Smooth muscle cell (in vitro differentiated cells): Measurements from ENCODE around the gene RNF151. TPM values are rescaled to one million over a fixed set of nuclear protein-coding genes. Genes with fewer than 3 reads are reported as not detected.

Source experiments
- DNase-seq: peaks from one replicate; lab custom pipeline; 2025; ENCODE audit not compliant: unreplicated experiment; lab: John Stamatoyannopoulos, UW
- H2AFZ ChIP-seq: fragments of 200-600 bp; sonication (generic); 2 replicates; pipeline ENCODE4 v1.6.0; 2016; ENCODE audit warnings: antibody characterized with exemption, low read depth, mild to moderate bottlenecking
- H3F3A ChIP-seq: fragments of 200-600 bp; sonication (generic); 2 replicates; pipeline ENCODE4 v1.6.0; 2017; ENCODE audit warnings: antibody characterized with exemption, low read depth
- H3K27ac ChIP-seq: fragments of 200-600 bp; sonication (generic); 2 replicates; pipeline ENCODE4 v1.5.1; 2016; ENCODE audit warnings: low read depth, mild to moderate bottlenecking
- H3K27me3 ChIP-seq: fragments of 200-600 bp; sonication (generic); 2 replicates; pipeline ENCODE4 v1.6.1; 2016; ENCODE audit warnings: low read depth, mild to moderate bottlenecking
- H3K36me3 ChIP-seq: fragments of 200-600 bp; sonication (generic); 2 replicates; pipeline ENCODE4 v1.5.1; 2016; ENCODE audit warnings: low read depth
- H3K4me1 ChIP-seq: fragments of 200-600 bp; sonication (generic); 2 replicates; pipeline ENCODE4 v1.5.1; 2016; ENCODE audit warnings: low read depth
- H3K4me2 ChIP-seq: fragments of 200-600 bp; sonication (generic); 2 replicates; pipeline ENCODE4 v1.6.0; 2016; ENCODE audit warnings: mild to moderate bottlenecking
- H3K4me3 ChIP-seq: fragments of 200-600 bp; sonication (generic); 2 replicates; pipeline ENCODE4 v1.5.1; 2016; ENCODE audit warnings: mild to moderate bottlenecking
- H3K79me2 ChIP-seq: fragments of 200-600 bp; sonication (generic); 2 replicates; pipeline ENCODE4 v1.6.0; 2016; ENCODE audit warnings: low read depth, mild to moderate bottlenecking
- H3K9ac ChIP-seq: fragments of 200-600 bp; sonication (generic); 2 replicates; pipeline ENCODE4 v1.6.0; 2016; ENCODE audit warnings: low read depth
- H3K9me3 ChIP-seq: fragments of 200-600 bp; sonication (generic); replicated peaks from 2 replicates; pipeline ENCODE4 v1.5.1; 2016; ENCODE audit warnings: low read depth
- H4K20me1 ChIP-seq: fragments of 200-600 bp; sonication (generic); 2 replicates; pipeline ENCODE4 v1.6.0; 2016; ENCODE audit warnings: low read depth
- WGBS: methylation state at CpG from one replicate; pipeline ENCODE4 v1.1.7; 2016; ENCODE audit warnings: low lambda C conversion rate; 5-methylcytosine and 5-hydroxymethylcytosine counted together
- polyA plus RNA-seq: library from polyadenylated mRNA; unstranded; fragments of >200 nt; fragmentation: Nextera tagmentation; extraction: Ambion mirVana; gene quantifications from 2 replicates; pipeline ENCODE4 v1.2.1, GENCODE V29; 2016
- total RNA-seq: library from RNA; depleted of rRNA; stranded (reverse); fragments of >200 nt; gene quantifications from 2 replicates; pipeline ENCODE4 v1.2.3, GENCODE V29; 2014
- TF ChIP-seq, protein P1 (sequence below): fragments of 200-600 bp; sonication (generic); IDR thresholded peaks from 2 replicates; pipeline ENCODE4 v1.5.1; 2017; ENCODE audit warnings: borderline replicate concordance, mild to moderate bottlenecking, antibody characterized with exemption; ENCODE audit not compliant: insufficient read depth, poor library complexity, severe bottlenecking

Gene RNF151
- total and polyA plus RNA-seq, 2 experiments from 2014 or later, result not detected

DNA sequence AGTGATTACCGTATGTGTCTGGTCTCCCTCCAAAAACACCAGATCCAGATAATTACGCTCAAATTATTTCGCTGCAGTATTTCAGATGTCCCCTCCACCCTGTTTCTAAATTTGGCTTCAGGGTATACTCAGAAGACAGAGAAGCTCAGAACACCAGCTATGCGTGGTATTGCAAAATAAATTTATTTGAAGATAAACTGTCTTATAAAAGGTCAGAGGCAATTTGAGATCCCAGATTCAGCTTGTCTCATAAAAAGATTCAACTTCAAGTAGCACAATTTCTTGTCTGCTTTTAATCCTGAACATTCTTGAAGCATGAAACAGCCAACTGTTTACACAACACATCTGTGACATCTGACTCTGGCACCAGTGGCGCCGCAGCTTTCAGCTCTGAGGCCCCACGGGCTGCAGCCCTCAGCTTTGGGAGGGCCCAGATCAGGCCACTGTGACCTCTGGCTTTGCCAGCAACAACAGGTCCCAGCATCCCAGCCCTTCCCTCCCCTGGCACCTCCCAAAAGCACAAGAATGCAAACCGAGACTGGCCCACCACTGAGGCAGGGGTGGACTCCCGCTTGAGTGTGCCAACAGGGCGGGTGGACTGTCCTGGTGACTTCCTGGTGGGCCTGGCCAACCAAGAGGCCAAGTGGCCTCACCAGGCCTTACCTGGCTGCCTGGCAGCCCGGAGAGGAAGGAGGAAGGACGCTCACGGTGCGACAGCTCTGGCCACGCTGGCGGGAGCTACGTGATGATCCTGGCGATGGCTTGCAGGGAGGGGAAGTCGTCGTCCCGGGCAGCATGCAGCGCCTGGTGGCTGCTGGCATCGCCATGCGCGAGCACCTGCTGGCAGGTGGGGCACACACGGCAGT lies 31.1 kb downstream of the RNF151 start:
- H3K4me3 ChIP-seq, result no peak overlapping the region
- no peak for DNase-seq
- peaks cover 25% of the 10 kb centered on the region for H3F3A ChIP-seq
- no peak overlapping the region for H3K9ac ChIP-seq
- H3K9me3 ChIP-seq, result no peaks in the 10 kb centered on the region
- no peaks in the 10 kb centered on the region for H3K36me3 ChIP-seq
- peak overlapping the region; percentile 5 for H3K4me2 ChIP-seq
- peaks cover 28% of the 10 kb centered on the region for H4K20me1 ChIP-seq
- H3K27ac ChIP-seq, result peak overlapping the region; percentile 45
- H3K79me2 ChIP-seq, result peaks cover 4% of the 10 kb centered on the region
- WGBS, result 83% methylated on average over 26 of the region's 26 CpGs
- H3K27me3 ChIP-seq, result no peaks in the 10 kb centered on the region
- no peak overlapping the region for H2AFZ ChIP-seq
- no peaks in the 10 kb centered on the region for H3K4me1 ChIP-seq
- TF ChIP-seq, protein P1, sequence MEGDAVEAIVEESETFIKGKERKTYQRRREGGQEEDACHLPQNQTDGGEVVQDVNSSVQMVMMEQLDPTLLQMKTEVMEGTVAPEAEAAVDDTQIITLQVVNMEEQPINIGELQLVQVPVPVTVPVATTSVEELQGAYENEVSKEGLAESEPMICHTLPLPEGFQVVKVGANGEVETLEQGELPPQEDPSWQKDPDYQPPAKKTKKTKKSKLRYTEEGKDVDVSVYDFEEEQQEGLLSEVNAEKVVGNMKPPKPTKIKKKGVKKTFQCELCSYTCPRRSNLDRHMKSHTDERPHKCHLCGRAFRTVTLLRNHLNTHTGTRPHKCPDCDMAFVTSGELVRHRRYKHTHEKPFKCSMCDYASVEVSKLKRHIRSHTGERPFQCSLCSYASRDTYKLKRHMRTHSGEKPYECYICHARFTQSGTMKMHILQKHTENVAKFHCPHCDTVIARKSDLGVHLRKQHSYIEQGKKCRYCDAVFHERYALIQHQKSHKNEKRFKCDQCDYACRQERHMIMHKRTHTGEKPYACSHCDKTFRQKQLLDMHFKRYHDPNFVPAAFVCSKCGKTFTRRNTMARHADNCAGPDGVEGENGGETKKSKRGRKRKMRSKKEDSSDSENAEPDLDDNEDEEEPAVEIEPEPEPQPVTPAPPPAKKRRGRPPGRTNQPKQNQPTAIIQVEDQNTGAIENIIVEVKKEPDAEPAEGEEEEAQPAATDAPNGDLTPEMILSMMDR, result no peak

DNA sequence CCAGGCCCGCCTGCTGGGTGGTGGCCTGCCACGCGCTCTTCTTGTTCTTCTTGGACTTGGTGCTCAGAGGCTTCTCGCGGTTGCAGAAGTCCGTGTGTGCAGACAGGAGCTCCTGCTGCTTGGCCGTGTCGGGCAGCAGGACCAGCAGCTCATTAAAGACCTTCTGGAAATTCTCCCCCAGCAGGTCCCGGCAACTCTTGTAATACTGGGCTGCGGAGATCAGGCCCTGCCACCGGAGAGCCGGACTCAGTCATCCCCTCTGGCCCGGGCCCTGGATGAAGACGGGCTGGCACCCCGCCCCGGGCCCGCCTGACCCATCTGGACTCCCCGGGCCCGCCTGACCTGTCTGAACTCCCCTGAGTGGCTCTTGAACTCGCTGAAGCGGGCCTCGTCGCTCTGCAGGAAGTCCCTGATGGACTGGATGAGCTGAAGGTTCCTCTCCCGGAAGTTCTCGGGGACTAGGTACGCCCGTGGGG lies 31.7 kb downstream of the RNF151 start:
- Histone ChIP-seq H3K4me2 (no peak overlapping the region), H3K9ac (no peak overlapping the region), H3K79me2 (peaks cover 7% of the 10 kb centered on the region), H3K27me3 (no peaks in the 10 kb centered on the region), H2AFZ (no peak overlapping the region), H3K4me1 (no peaks in the 10 kb centered on the region), H3K36me3 (no peaks in the 10 kb centered on the region), H3K27ac (no peak overlapping the region), H3F3A (peaks cover 25% of the 10 kb centered on the region), H3K4me3 (no peak overlapping the region), H3K9me3 (no peaks in the 10 kb centered on the region), H4K20me1 (peaks cover 35% of the 10 kb centered on the region)
- 94% methylated on average over 25 of the region's 27 CpGs for WGBS
- TF ChIP-seq, protein P1, result no peak
- no peak for DNase-seq

DNA sequence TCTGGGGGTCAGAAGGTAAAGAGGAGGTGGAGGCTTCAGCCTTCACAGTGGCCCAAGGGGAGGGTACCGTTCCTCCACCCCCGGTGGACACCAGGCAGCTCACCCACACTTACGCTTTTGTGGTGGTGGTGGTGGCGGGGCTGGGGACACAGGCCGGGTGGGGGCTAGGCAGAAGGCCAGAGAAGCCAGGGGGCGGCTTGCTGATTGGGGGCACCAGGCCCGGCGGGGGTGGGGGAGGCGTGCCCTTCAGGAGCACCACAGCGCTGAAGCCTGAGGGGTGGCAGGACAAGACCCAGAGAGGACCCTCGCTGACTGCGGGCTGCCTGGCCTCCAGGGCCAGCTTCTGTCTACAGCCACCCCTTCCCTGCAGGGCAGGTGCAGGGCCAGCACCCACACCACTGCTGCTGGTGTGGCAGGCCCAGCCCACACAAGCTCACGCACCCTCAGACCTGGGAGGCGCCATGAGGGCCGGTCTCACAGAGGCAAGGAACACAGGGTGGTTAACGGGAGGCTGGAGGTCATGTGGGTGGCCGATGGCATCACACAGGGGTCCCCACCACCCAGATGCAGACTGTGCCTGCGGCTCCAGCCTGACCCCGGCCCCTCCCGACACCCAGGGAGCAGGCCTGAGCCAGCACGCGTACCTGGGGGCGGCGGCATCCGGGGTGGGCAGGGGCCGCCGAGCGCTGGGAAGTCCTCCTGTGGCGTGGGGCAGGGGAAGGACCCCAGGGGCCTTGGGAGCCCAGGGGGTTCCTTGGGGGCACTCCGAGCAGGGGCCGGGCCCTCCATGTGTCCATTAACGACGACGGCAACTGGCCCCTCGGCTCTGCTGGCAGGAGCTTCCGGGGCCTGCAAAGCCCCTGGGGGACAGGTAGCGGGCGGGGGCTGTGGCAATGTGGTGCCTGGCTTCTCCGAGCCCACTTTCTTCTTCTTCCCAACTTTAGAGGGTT lies 32.5 kb downstream of the RNF151 start:
- Histone ChIP-seq H3F3A (peaks cover 25% of the 10 kb centered on the region), H3K9ac (no peak overlapping the region), H4K20me1 (peaks cover 42% of the 10 kb centered on the region), H3K4me2 (no peak overlapping the region), H3K27me3 (no peaks in the 10 kb centered on the region), H3K4me1 (peaks cover 2% of the 10 kb centered on the region), H3K4me3 (no peak overlapping the region), H3K27ac (no peak overlapping the region), H3K79me2 (peaks cover 13% of the 10 kb centered on the region), H3K36me3 (no peaks in the 10 kb centered on the region), H2AFZ (no peak overlapping the region), H3K9me3 (no peaks in the 10 kb centered on the region)
- DNase-seq, result no peak
- WGBS, result 98% methylated on average over 27 of the region's 39 CpGs
- TF ChIP-seq, protein P1, result no peak
